Measurements from ENCODE around the gene ATN1.
"Not testable (repeated sequence)": the region's sequence is repeated elsewhere in the genome, so short reads cannot be mapped to it uniquely, and the experiment has no call there.

The ATN1 gene, protein sequence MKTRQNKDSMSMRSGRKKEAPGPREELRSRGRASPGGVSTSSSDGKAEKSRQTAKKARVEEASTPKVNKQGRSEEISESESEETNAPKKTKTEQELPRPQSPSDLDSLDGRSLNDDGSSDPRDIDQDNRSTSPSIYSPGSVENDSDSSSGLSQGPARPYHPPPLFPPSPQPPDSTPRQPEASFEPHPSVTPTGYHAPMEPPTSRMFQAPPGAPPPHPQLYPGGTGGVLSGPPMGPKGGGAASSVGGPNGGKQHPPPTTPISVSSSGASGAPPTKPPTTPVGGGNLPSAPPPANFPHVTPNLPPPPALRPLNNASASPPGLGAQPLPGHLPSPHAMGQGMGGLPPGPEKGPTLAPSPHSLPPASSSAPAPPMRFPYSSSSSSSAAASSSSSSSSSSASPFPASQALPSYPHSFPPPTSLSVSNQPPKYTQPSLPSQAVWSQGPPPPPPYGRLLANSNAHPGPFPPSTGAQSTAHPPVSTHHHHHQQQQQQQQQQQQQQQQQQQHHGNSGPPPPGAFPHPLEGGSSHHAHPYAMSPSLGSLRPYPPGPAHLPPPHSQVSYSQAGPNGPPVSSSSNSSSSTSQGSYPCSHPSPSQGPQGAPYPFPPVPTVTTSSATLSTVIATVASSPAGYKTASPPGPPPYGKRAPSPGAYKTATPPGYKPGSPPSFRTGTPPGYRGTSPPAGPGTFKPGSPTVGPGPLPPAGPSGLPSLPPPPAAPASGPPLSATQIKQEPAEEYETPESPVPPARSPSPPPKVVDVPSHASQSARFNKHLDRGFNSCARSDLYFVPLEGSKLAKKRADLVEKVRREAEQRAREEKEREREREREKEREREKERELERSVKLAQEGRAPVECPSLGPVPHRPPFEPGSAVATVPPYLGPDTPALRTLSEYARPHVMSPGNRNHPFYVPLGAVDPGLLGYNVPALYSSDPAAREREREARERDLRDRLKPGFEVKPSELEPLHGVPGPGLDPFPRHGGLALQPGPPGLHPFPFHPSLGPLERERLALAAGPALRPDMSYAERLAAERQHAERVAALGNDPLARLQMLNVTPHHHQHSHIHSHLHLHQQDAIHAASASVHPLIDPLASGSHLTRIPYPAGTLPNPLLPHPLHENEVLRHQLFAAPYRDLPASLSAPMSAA (N-terminal part only)

DNA sequence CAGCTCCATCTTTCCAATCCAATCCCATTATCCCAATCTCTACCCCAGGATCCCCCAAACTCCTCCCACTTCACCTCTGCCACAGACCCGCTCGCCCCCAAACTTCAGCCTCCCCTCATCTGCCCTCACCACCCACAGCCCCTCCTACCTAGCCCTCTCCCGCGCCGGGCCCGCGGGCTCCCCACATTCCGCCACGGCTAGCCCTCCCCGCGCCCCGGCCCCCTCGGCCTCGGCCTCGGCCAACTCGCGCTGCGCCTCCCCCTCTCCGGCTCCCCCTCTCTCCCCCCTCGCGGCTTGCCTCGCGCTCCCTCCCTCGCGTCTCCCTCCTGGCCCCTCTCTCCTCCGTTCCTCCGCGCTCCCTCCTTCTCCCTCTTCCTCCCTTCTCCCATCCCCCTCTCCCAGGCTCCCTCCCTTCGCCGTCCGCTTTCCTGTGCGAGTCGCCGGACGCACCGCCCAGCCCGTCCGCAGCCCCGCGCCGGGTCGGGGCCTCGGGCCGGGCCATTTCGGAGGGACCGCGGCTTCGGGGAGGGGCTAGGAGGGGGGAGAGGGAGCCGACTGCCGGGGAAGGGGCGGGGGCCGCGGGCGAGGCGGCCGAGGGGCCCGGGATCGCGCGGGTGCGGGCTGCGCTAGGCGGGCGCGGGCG lies at the start of gene ATN1:
Gene ATN1, plus strand, starts transcription at position 581 of the 643 bp plus-strand sequence. CDS start 6,043 bp downstream, outside the sequence.
- DNase-seq (ENCODE audit: low read depth in 4 of 4, low spot score in 1 of 4), result no peak

DNA sequence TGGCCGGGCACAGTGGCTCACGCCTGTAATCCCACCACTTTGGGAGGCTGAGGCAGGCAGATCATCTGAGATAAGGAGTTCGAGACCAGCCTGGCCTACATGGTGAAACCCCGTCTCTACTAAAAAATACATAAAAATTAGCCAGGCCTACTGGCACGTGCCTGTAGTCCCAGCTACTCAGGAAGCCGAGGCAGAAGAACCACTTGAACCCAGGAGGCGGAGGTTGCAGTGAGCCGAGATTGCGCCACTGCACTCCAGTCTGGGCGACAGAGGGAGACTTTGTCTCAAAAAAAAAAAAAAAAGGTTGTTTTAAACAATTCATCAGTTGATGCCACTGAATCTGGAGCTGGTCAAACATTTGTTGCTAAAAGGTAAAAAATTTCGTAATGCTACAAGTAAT lies 47.9 kb upstream of the ATN1 start:
- DNase-seq (ENCODE audit: low read depth in 4 of 4, low spot score in 1 of 4), result not testable (repeated sequence)

DNA sequence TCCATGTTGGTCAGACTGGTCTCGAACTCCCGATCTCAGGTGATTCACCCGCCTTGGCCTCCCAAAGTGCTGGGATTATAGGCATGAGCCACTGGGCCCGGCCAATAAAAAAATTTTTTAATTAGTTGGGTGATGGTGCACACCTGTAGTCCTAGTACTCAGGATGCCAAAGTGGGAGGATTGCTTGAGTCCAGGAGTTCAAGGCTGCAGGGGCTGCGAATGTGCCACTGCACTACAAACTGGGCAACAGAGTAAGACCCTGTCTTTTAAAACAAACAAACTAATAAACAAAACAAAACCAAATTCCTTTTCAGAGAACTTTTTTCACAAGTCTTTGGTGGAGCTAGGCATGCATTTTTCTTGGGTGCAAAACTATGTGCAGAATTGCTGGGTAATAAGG lies 44.5 kb upstream of the ATN1 start:
- DNase-seq (ENCODE audit: low read depth in 4 of 4, low spot score in 1 of 4), result no peak

DNA sequence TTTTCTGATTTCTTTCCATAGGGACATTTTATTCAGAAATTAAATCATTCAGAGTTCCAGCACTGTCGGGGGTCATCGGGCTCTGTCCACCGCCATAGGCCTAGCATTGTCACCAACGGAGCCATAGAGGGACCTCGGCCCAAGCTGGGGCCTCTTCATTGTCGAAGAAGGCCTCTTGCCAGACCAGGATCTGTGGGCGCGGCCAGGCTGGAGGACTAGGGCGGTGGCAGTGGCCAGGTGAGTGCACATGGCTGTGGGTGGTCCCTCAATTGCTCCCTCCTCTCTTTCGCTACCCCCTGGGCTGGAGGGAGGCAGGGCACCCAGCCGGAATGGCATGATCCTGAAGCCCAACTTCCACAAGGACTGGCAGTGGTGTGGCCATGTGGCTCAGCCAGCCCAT lies 44.1 kb upstream of the ATN1 start:
- DNase-seq (ENCODE audit: low read depth in 4 of 4, low spot score in 1 of 4), result no peak

DNA sequence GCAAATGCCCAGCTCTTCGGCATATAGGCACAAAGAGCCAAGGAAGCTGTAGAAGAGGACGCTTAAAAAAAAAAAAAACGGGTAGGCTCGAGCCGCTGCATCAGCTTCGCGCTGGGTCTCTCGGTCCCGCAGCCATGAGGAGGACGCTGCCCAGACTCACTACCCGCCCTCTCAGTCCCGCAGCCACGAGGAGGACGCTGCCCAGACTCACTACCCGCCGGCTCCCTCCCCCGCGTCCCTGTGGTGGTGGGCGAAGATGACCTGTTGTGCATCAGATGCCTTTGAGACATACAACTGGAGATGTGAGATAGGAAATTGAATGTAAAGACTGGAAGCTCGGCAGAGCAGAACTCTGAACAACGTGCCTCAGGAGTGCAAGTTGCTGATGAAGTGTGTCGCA lies 43.2 kb upstream of the ATN1 start:
- no peak for DNase-seq (ENCODE audit: low read depth in 4 of 4, low spot score in 1 of 4)

DNA sequence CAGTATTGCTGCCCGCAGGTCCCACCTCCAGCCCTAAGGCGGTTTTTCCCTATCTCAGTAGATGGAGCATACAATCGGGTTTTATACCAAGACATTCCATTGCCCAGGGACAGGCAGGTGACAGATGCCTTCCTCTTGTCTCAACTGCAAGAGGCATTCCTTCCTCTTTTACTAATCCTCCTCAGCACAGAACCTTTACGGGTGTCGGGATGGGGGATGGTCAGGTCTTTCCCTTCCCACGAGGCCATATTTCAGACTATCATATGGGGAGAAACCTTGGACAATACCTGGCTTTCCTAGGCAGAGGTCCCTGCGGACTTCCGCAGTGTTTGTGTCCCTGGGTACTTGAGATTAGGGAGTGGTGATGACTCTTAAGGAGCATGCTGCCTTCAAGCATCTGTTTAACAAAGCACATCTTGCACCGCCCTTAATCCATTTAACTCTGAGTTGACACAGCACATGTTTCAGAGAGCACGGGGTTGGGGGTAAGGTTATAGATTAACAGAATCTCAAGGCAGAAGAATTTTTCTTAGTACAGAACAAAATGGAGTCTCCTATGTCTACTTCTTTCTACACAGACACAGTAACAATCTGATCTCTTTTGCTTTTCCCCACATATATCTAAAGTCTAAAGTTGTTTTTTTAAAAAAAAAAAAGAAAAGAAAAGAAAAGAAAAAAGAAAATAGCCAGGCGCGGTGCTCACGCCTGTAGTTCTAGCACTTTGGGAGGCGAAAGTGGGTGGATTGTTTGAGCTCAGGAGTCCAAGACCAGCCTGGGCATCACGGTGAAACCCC lies 41.4 kb upstream of the ATN1 start:
- DNase-seq (ENCODE audit: low read depth in 4 of 4, low spot score in 1 of 4), result not testable (repeated sequence)

DNA sequence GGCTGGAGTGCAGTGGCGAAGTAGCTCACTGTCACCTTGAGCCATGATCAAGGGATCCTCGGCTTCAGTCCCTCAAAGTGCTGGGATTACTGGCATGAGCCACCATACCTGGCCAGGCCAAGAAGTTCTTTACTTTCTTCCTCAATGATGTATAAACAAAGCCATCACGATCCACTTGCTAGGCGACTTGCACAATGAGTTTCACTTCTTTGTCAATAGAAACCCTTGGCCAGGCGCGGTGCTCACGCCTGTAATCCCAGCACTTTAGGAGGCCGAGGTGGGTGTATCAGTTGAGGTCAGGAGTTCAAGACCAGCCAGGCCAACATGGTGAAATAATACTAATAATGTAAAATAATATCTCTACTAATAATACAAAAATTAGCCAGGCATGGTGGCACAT lies 40.3 kb upstream of the ATN1 start:
- no peak for DNase-seq (ENCODE audit: low read depth in 4 of 4, low spot score in 1 of 4)

DNA sequence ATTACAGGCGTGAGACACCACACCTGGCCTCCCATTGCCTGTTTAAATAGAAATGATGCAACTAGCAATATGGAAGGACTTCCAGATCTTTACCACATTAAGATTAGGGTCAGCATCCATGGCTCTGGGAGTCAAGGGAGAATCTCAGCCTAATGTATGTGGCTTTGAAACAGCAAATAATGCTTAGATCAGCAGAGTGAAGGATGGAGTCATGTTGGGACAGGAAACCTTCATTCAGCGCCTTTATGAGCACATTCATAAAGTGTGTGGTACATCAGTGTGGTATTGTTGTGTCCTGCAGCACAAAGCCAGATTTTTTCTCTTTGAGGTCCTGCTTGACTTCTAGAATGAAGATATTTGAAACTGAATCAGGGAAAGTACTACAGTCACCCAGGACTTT lies 39.4 kb upstream of the ATN1 start:
- no peak for DNase-seq (ENCODE audit: low read depth in 4 of 4, low spot score in 1 of 4)

DNA sequence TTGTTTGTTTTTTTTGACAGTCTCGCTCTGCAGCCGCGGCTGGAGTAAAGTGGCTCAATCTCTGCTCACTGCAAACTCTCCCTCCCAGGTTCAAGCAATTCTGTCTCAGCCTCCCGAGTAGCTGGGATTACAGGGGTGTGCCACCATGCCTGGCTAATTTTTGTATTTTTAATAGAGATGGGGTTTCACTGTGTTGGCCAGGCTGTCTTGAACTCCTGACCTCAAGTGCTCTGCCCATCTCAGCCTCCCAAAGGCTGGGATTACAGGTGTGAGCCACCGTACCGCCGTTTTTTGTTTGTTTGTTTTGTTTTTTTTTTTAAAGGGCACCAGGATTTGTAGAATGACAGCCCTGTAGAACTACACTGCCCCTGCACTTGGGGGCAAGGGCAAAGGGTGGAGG lies 39.0 kb upstream of the ATN1 start:
- not testable (repeated sequence) for DNase-seq (ENCODE audit: low read depth in 4 of 4, low spot score in 1 of 4)

DNA sequence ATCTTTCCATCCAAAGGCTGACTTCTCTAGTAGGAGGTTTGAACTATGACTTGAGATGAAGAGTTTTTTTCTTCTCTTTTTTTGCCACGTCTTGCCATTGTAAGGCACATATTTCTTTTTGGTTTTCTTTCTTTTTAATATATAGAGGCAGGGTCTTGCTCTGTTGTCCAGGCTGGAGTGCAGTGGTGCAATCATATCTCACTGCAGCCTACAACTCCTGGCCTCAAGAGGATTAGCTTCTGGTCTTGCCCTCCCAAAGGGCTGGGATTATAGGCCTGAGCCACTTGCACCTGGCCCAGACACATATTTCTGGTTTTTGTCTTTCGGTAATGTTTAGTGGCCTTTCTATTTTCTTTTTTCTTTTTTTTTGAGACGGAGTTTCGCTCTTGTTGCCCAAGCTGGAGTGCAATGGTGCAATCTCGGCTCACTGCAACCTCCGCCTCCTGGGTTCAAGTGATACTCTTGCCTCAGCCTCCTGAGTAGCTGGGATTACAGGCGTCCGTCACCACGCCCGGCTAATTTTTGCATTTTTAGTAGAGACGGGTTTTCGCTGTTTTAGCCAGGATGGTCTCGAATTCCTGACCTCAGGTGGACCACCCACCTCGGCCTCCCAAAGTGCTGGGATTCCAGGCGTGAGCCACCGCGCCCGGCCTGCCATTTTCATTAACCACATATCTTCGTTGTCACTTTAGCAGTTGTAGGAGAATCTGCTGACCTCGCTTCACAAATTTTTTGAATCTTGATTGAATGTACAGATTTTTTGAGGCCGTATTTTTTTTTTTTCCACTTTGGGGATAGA lies 37.8 kb upstream of the ATN1 start:
- not testable (repeated sequence) for DNase-seq (ENCODE audit: low read depth in 4 of 4, low spot score in 1 of 4)

DNA sequence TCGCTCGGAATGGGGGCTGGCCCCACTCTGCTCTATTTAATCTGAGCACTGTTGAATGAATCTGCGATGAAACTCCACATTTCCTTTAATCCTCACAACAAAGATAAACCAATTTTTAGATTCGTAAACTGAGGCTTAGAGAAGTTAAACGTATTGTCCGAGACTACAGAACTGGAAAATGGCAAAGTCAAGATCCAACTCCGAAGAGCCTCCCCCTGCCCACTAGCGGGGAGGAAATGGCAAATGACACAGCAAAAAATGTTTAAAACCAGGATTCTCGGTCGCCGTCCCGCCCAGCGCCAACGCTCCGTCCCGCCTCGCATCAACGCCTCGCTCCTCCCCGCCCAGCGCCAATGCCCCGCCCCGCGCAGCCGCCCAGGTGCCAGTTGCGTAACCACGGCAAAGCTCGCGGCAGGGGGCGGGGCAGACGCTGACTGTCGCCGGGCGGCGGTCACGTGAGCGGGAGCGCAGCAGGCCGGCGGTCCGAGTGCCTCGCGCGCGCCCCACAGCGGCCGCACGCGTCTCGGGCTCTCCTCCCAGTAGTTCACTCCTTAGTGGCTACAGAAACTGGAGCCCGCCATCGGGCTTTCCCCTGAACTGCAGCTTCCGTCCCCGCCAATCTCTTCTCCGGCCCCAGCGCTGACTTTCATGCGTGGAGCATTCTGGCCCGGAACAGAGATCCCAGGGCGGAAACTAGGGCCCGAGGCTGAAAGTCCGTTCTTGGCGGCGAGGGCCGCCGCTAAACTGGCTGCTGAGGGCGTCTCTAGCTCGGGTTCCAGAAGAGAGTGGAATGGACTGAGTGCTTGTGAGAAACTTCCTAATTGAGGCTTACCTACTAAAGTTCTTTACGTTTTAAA lies 36.7 kb upstream of the ATN1 start:
- peak; percentile 98 to 99 (median 98) for DNase-seq (ENCODE audit: low read depth in 4 of 4, low spot score in 1 of 4)

DNA sequence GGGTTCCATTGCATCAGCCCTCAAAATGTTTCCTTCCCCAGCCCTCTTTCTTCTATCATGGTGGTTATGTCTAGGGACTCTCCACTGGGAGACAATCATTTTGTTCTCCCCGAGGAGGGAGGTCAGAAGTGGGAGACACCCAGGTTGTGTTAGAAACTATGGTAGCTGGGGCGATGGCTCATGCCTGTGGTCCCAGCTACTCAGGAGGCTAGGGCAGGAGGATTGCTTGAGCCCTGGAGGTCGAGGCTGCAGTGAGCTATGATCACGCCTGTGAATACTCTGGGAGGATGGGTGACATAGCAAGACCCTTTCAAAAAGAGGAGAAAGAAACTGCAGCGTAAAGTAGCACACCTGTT lies 36.1 kb upstream of the ATN1 start:
- DNase-seq (ENCODE audit: low read depth in 4 of 4, low spot score in 1 of 4), result no peak

DNA sequence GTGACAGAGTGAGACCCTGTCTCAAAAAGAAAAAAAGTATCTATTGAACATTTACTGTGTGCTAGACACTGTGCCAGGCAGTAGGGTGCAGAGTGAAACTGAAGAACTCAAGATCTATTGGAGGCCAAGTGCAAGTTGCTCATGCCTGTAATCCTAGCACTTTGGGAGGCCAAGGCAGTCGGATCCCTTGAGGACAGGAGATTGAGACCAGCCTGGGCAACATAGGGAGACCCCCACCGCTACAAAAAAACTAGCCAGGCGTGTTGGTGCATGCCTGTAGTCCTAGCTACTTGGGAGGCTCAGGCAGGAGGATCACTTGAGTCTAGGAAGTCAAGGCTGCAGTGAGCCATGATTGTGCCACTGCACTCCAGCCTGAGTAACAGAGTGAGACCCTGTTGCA lies 35.1 kb upstream of the ATN1 start:
- DNase-seq (ENCODE audit: low read depth in 4 of 4, low spot score in 1 of 4), result not testable (repeated sequence)

DNA sequence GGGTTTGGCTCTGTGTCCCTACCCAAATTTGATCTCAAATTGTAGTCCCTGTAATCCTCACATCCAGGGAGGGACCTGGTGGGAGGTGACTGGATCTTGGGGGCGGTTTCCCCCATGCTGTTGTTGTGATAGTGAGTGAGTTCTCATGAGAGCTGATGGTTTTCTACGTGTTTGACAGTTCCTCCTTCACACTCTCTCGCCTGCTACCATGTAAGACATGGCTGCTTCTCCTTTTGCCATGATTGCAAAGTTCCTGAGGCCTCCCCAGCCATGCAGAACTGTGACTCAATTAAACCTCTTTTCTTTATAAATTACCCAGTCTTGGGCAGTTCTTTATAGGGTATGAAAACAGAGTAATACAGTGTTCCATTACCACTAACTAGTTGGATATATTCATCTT lies 33.4 kb upstream of the ATN1 start:
- DNase-seq (ENCODE audit: low read depth in 4 of 4, low spot score in 1 of 4), result no peak

DNA sequence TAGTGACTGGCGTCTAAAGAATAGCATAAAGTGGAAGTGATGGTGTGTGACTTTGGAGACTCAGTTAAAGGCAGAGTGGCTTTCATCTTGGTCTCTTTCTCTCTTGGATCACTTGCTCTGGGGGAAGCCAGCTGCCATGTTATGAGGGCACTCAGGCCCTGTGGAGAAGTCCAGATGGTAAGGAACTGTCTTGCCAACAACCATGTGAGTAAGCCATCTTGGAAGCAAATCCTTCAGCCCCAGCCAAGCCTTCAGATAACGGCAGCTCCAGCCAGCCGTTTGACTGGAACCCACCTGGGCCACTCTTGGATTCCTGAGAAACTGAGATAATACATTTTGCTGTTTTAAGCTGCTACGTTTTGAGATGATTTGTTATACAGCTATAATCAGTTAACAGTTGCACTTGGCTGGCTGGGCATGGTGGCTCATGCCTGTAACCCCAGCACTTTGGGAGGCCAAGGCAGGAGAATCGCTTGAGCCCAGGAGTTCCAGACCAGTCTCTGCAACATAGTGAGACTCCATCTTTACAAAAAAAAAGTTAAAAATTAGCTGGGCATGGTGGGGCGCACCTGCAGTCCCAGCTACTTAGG lies 30.8 kb upstream of the ATN1 start:
- no peak for DNase-seq (ENCODE audit: low read depth in 4 of 4, low spot score in 1 of 4)

DNA sequence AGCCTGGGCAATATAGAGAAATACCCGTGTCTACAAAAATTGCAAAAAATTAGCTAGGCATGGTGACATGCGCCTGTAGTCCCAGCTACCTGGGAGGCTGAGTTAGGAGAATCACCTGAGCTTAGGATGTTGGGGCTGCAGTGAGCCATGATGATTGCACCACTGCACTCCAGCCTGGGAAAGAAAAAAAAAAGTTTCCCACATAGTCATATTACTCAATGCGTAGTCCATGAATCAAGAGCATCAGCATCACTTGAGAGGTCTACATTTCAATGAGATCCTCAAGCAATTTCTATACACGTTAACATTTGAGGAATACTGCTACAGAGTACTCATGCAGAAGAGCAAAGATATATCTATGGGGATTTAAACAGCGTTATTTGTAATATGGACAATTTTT lies 28.3 kb upstream of the ATN1 start:
- DNase-seq (ENCODE audit: low read depth in 4 of 4, low spot score in 1 of 4), result no peak

DNA sequence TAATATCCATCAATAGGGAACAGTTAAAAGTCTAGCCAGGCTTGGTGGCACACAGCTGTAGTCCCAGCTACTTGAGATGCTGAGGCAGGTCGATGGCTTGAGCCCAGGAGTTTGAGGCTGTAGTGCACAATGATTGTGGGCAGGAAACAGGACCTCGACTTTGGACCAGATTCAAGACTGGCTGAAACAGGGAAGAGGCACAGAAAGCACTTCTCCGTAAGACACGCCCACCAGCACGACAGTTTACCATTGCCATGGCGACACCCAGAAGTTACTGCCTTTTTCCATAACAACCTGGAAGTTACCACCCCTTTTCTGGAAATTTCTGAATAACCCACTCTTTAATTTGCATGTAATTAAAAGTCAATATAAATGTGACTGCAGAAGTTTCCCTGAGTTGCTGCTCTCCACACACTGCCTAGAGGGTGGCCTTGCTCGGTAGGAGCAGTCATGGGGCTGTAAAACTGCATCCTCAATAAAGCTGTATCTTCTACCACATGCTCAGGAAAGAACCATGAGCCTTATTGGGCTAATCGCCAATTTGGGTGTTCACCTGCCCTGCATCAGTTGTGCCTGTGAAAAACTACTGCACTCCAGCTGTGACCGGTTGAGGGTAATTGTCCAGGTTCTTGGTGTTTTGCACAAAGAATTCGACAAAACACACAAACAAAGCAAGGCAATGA lies 27.8 kb upstream of the ATN1 start:
- no peak for DNase-seq (ENCODE audit: low read depth in 4 of 4, low spot score in 1 of 4)

DNA sequence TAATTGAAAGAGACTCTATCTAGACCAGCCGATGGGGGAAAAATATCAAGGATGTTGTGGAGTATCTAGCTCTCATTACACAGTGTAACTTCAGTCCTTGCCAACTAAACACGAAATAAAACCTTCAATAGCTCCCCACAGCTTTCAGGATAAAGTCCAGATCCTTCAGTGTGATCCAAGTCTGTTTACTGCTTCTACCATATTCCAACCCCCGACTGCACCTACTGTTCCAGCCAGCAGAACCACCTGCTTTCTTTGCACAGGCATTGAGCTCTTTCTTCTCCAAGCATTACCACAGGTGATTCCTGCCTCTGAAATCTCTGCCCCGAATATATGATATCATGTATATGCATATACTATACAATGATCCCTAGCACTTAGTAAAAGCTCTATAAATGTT lies 25.3 kb upstream of the ATN1 start:
- DNase-seq (ENCODE audit: low read depth in 4 of 4, low spot score in 1 of 4), result no peak

Measured in stimulated activated CD4-positive, alpha-beta T cell treated with anti-CD3 and anti-CD28 coated beads, Interleukin-1b, Interleukin-23, amount 100 ng/mL, for 24 hours (primary cell).